A673 (cell line): Measurements from ENCODE around the gene HMGXB4. TPM values are rescaled to one million over a fixed set of nuclear protein-coding genes. Genes with fewer than 3 reads are reported as not detected.
A peak's percentile ranks its signal among the peaks of the same experiment; 100 is the strongest.

Source experiments
- BruUV-seq: library from RNA; stranded (reverse); fragments of 400-500 nt; replicated peaks from 2 replicates; lab custom pipeline; 2021; lab: Mats Ljungman, UMichigan
- CTCF ChIA-PET: fragments of 300-600 bp; sonication (Branson Sonifier 250); formaldehyde crosslinking; loops from one replicate; lab custom pipeline; 2022; ENCODE audit warnings: antibody characterized with exemption; lab: Charles Lee
- POLR2A ChIA-PET: fragments of 300-600 bp; sonication (Branson Sonifier 250); formaldehyde crosslinking; loops from one replicate; lab custom pipeline; 2022; ENCODE audit warnings: antibody characterized with exemption; ENCODE audit not compliant: low non-redundant PET; lab: Charles Lee
- DNase-seq: peaks from one replicate; pipeline ENCODE4 v3.0.0-alpha.2; 2015; ENCODE audit warnings: low spot score
- H3K27ac ChIP-seq: fragments of 200-600 bp; sonication (generic); 2 replicates; pipeline ENCODE4 v1.5.1; 2016; ENCODE audit warnings: mixed run types, low read depth, mild to moderate bottlenecking, mixed read lengths, antibody characterized with exemption, low read length; ENCODE audit not compliant: poor library complexity, severe bottlenecking
- H3K27me3 ChIP-seq: fragments of 200-600 bp; sonication (generic); replicated peaks from 2 replicates; pipeline ENCODE4 v1.6.1; 2017; ENCODE audit warnings: mixed run types, low read depth, mild to moderate bottlenecking, mixed read lengths, antibody characterized with exemption, low read length; ENCODE audit not compliant: insufficient read depth, poor library complexity
- H3K36me3 ChIP-seq: fragments of 200-600 bp; sonication (generic); 2 replicates; pipeline ENCODE4 v1.6.1; 2016; ENCODE audit warnings: mixed run types, mild to moderate bottlenecking, mixed read lengths, antibody characterized with exemption, low read length; ENCODE audit not compliant: insufficient read depth, poor library complexity, severe bottlenecking
- H3K4me1 ChIP-seq: fragments of 200-600 bp; sonication (generic); 2 replicates; pipeline ENCODE4 v1.6.1; 2017; ENCODE audit warnings: mixed run types, mild to moderate bottlenecking, mixed read lengths, antibody characterized with exemption, low read length; ENCODE audit not compliant: insufficient read depth, poor library complexity, severe bottlenecking
- H3K4me3 ChIP-seq: fragments of 200-600 bp; sonication (generic); 2 replicates; pipeline ENCODE4 v1.5.1; 2016; ENCODE audit warnings: low read depth, mixed run types, mild to moderate bottlenecking, mixed read lengths, low read length; ENCODE audit not compliant: poor library complexity, severe bottlenecking
- H3K9me3 ChIP-seq: fragments of 200-600 bp; sonication (generic); 2 replicates; pipeline ENCODE4 v1.6.1; 2016; ENCODE audit warnings: mixed run types, low read depth, mild to moderate bottlenecking, mixed read lengths, antibody characterized with exemption, low read length; ENCODE audit not compliant: poor library complexity, severe bottlenecking
- CTCF ChIP-seq: fragments of 300-800, 200-600 bp; sonication (generic); conservative IDR thresholded peaks from 2 replicates; pipeline ENCODE4 v1.5.1; 2017; ENCODE audit warnings: low read depth, mild to moderate bottlenecking, antibody characterized with exemption, low read length, moderate library complexity, mixed read lengths
- EZH2 ChIP-seq: fragments of 200-600 bp; sonication (generic); IDR thresholded peaks from 2 replicates; pipeline ENCODE4 v1.6.1; 2017; ENCODE audit warnings: borderline replicate concordance, low read depth, mild to moderate bottlenecking, mixed read lengths, antibody characterized with exemption, low read length; ENCODE audit not compliant: poor library complexity, severe bottlenecking
- intact Hi-C: fragments of 100-400 bp; cut with micrococcal nuclease; formaldehyde crosslinking; loops from one replicate; pipeline ENCODE4 v1.10.0; 2022; ENCODE audit not compliant: unreplicated experiment
- total RNA-seq: library from RNA; stranded (reverse); gene quantifications from 2 replicates; pipeline ENCODE4 v1.2.3, GENCODE V29; 2021

HMGXB4 gene
- total RNA-seq, 1 experiment from 2014 or later: 52.7 TPM

GRCh38 chr22:35253946-35254345 lies 3.3 kb upstream of the HMGXB4 start:
- ChIA-PET POLR2A (no interaction called here), CTCF (no interaction called here)
- H3K36me3 ChIP-seq: no peaks in the 10 kb centered on the region
- no peak for DNase-seq
- no TSS peak for BruUV-seq
- TF ChIP-seq EZH2: no peak
- no peak overlapping the region for H3K27ac ChIP-seq
- no peak overlapping the region for H3K4me3 ChIP-seq
- intact Hi-C loops: no loop called here
- peaks cover 8% of the 10 kb centered on the region for H3K4me1 ChIP-seq
- H3K9me3 ChIP-seq: no peaks in the 10 kb centered on the region
- H3K27me3 ChIP-seq: no peaks in the 10 kb centered on the region

GRCh38 chr22:35257002-35257320 lies 332 bp upstream of the HMGXB4 start:
- ChIA-PET POLR2A (no interaction called here), CTCF (no interaction called here)
- BruUV-seq: no TSS peak

GRCh38 chr22:35258191-35258988 lies 1.1 kb downstream of the HMGXB4 start:
- peak; percentile 57 for DNase-seq
- Histone ChIP-seq H3K4me1 (peaks cover 12% of the 10 kb centered on the region), H3K27me3 (no peaks in the 10 kb centered on the region), H3K9me3 (no peaks in the 10 kb centered on the region), H3K27ac (peak overlapping the region; percentile 100), H3K36me3 (peaks cover 15% of the 10 kb centered on the region), H3K4me3 (peak overlapping the region; percentile 95)
- CTCF ChIA-PET: no interaction called here
- POLR2A ChIA-PET: interaction anchor here (0.5 kb wide), 1 partner anchor 39 kb away, joined by 7 read pairs; no protein-coding TSS in a partner anchor
- intact Hi-C loops: no loop called here
- TF ChIP-seq EZH2 (no peak), CTCF (no peak)
- BruUV-seq: no TSS peak

More at GRCh38 chr22:35257002-35257320, 332 bp upstream of the HMGXB4 start:
- no peak for TF ChIP-seq EZH2
- TF ChIP-seq CTCF: no peak
- peaks cover under 1% of the 10 kb centered on the region for H3K36me3 ChIP-seq
- no peaks in the 10 kb centered on the region for H3K27me3 ChIP-seq
- H3K4me1 ChIP-seq: peaks cover 12% of the 10 kb centered on the region
- peak overlapping the region; percentile 95 for H3K4me3 ChIP-seq
- DNase-seq: no peak
- intact Hi-C loops: no loop called here
- H3K9me3 ChIP-seq: no peaks in the 10 kb centered on the region
- H3K27ac ChIP-seq: peak overlapping the region; percentile 100
